Cardiac atrium fibroblast (primary cell): Measurements from ENCODE around the gene PIK3R2. TPM values are rescaled to one million over a fixed set of nuclear protein-coding genes. Genes with fewer than 3 reads are reported as not detected.

ENCODE experiments used
- total RNA-seq: library from RNA; depleted of rRNA; stranded (reverse); fragments of >200 nt; gene quantifications from 2 replicates; pipeline ENCODE4 v1.2.3, GENCODE V29; 2015

Gene PIK3R2
- 13.4 and 17.5 TPM in 2 replicates for total RNA-seq

GRCh38 chr19:18152817-18153555 lies at the start of gene PIK3R2:
TSS of gene PIK3R2 (plus strand) at chr19:18153163. CDS start at chr19:18155880, 2,717 bp downstream.

GRCh38 chr19:18173572-18174288 lies 20.8 kb downstream of the PIK3R2 start, which contains the start of gene IFI30:
TSS of gene IFI30 (plus strand) at chr19:18173813. CDS start at chr19:18173842, 29 bp downstream.

GRCh38 chr19:18192673-18193387 lies 39.9 kb downstream of the PIK3R2 start, which contains the start of gene MPV17L2:
TSS of gene MPV17L2 (plus strand) at chr19:18193218. CDS start at chr19:18193282, 64 bp downstream.

GRCh38 chr19:18203863-18204393 lies 51.0 kb downstream of the PIK3R2 start, which contains the start of gene RAB3A:
TSS of gene RAB3A (minus strand) at chr19:18204042. CDS start at chr19:18202740, 1,302 bp downstream.

Other genes with a start within 250 kb of the PIK3R2 start
- gene CCDC124, start 220.1 kb upstream of the PIK3R2 start, total RNA-seq, result 38.2 and 77.6 TPM in 2 replicates
- gene KCNN1, start 186.1 kb upstream of the PIK3R2 start, total RNA-seq, result 0.90 TPM in 1 of 2 replicates, not detected in the other
- gene ARRDC2, start 145.0 kb upstream of the PIK3R2 start, total RNA-seq, result 11.7 and 67.3 TPM in 2 replicates
- 0.16 TPM in 1 of 2 replicates, not detected in the other for gene IL12RB1, start 66.2 kb upstream of the PIK3R2 start, total RNA-seq
- 2.3 and 6.8 TPM in 2 replicates for gene MAST3, start 55.4 kb upstream of the PIK3R2 start, total RNA-seq
- gene IFI30, start 20.6 kb downstream of the PIK3R2 start, total RNA-seq, result 13.1 and 26.9 TPM in 2 replicates
- 74.0 and 75.2 TPM in 2 replicates for gene MPV17L2, start 40.1 kb downstream of the PIK3R2 start, total RNA-seq
- 1.5 and 6.7 TPM in 2 replicates for gene RAB3A, start 50.9 kb downstream of the PIK3R2 start, total RNA-seq
- 3.2 and 5.2 TPM in 2 replicates for gene PDE4C, start 73.3 kb downstream of the PIK3R2 start, total RNA-seq
- gene IQCN, start 121.3 kb downstream of the PIK3R2 start, total RNA-seq, result 0.81 and 2.0 TPM in 2 replicates
- gene JUND, start 128.5 kb downstream of the PIK3R2 start, total RNA-seq, result 57.8 and 107 TPM in 2 replicates
- 162 and 199 TPM in 2 replicates for gene LSM4, start 169.9 kb downstream of the PIK3R2 start, total RNA-seq
- gene PGPEP1, start 187.4 kb downstream of the PIK3R2 start, total RNA-seq, result 3.4 and 7.8 TPM in 2 replicates
- gene GDF15, start 233.0 kb downstream of the PIK3R2 start, total RNA-seq, result 18.2 and 19.8 TPM in 2 replicates
- gene LRRC25, start 244.5 kb downstream of the PIK3R2 start, total RNA-seq, result not detected in 2 replicates